GM19025 (cell line): ENCODE data around the gene SF3A2.

Source experiments
- ATAC-seq: cut with Tn5 transposase; IDR thresholded peaks from one replicate; pipeline ENCODE4 v1.9.1; 2021; ENCODE audit warnings: mild to moderate bottlenecking, low read depth, moderate library complexity; ENCODE audit not compliant: unreplicated experiment

The SF3A2 gene

GRCh38 chr19:2251106-2252054 lies 14.8 kb downstream of the SF3A2 start:
- ATAC-seq, result no peak

- no peak for ATAC-seq
Observed at GRCh38 chr19:2252055-2252796, 15.6 kb downstream of the SF3A2 start.

- no peak for ATAC-seq
Observed at GRCh38 chr19:2252797-2253105, 16.1 kb downstream of the SF3A2 start.

- no peak for ATAC-seq
Observed at GRCh38 chr19:2253106-2254063, 16.8 kb downstream of the SF3A2 start.

GRCh38 chr19:2254064-2254872 lies 17.6 kb downstream of the SF3A2 start:
- no peak for ATAC-seq

- no peak for ATAC-seq
Observed at GRCh38 chr19:2255112-2255845, 18.7 kb downstream of the SF3A2 start.

- no peak for ATAC-seq
Observed at GRCh38 chr19:2255982-2256685, 19.5 kb downstream of the SF3A2 start, which contains the start of gene JSRP1. Gene JSRP1 (minus strand): TSS chr19:2256417. CDS start chr19:2255314, 1,103 bp downstream.

GRCh38 chr19:2259336-2259735 lies 22.7 kb downstream of the SF3A2 start:
- no peak for ATAC-seq

GRCh38 chr19:2260341-2260805 lies 23.7 kb downstream of the SF3A2 start:
- no peak for ATAC-seq

- ATAC-seq, result no peak
Observed at GRCh38 chr19:2261438-2262172, 25.0 kb downstream of the SF3A2 start.

GRCh38 chr19:2266183-2266993 lies 29.8 kb downstream of the SF3A2 start:
- ATAC-seq, result no peak

GRCh38 chr19:2268480-2268830 lies 31.8 kb downstream of the SF3A2 start:
- ATAC-seq, result no peak

- ATAC-seq, result no peak
Observed at GRCh38 chr19:2268861-2269243, 32.2 kb downstream of the SF3A2 start.

- ATAC-seq, result peak; percentile 61
Observed at GRCh38 chr19:2269244-2270156, 32.9 kb downstream of the SF3A2 start.

GRCh38 chr19:2270157-2270422 lies 33.5 kb downstream of the SF3A2 start:
- ATAC-seq, result no peak
